ENCODE data around the gene FAM114A1.
"Not testable (repeated sequence)": the region's sequence is repeated elsewhere in the genome, so short reads cannot be mapped to it uniquely, and the experiment has no call there.

Gene FAM114A1

GRCh38 chr4:38904090-38904666 lies 36.6 kb downstream of the FAM114A1 start:
- DNase-seq (ENCODE audit: low read depth, low spot score) = no peak

GRCh38 chr4:38904682-38905081 lies 37.1 kb downstream of the FAM114A1 start:
- no peak for DNase-seq (ENCODE audit: low read depth, low spot score)

- no peak for DNase-seq (ENCODE audit: low read depth, low spot score)
Observed at GRCh38 chr4:38905652-38906385, 38.2 kb downstream of the FAM114A1 start.

- DNase-seq (ENCODE audit: low read depth, low spot score) = no peak
Observed at GRCh38 chr4:38907696-38908270, 40.2 kb downstream of the FAM114A1 start.

- no peak for DNase-seq (ENCODE audit: low read depth, low spot score)
Observed at GRCh38 chr4:38909015-38909414, 41.4 kb downstream of the FAM114A1 start.

GRCh38 chr4:38911257-38911656 lies 43.7 kb downstream of the FAM114A1 start:
- no peak for DNase-seq (ENCODE audit: low read depth, low spot score)

- no peak for DNase-seq (ENCODE audit: low read depth, low spot score)
Observed at GRCh38 chr4:38914854-38915253, 47.2 kb downstream of the FAM114A1 start.

- DNase-seq (ENCODE audit: low read depth, low spot score) = not testable (repeated sequence)
Observed at GRCh38 chr4:38916267-38916666, 48.7 kb downstream of the FAM114A1 start.

GRCh38 chr4:38917481-38918025 lies 49.9 kb downstream of the FAM114A1 start:
- DNase-seq (ENCODE audit: low read depth, low spot score) = no peak

GRCh38 chr4:38919494-38919893 lies 51.9 kb downstream of the FAM114A1 start:
- no peak for DNase-seq (ENCODE audit: low read depth, low spot score)

- DNase-seq (ENCODE audit: low read depth, low spot score) = no peak
Observed at GRCh38 chr4:38920186-38920585, 52.6 kb downstream of the FAM114A1 start.

- DNase-seq (ENCODE audit: low read depth, low spot score) = no peak
Observed at GRCh38 chr4:38920677-38921076, 53.1 kb downstream of the FAM114A1 start.

- DNase-seq (ENCODE audit: low read depth, low spot score) = no peak
Observed at GRCh38 chr4:38921151-38921550, 53.5 kb downstream of the FAM114A1 start.

- DNase-seq (ENCODE audit: low read depth, low spot score) = no peak
Observed at GRCh38 chr4:38923746-38924145, 56.1 kb downstream of the FAM114A1 start.

GRCh38 chr4:38924353-38924752 lies 56.7 kb downstream of the FAM114A1 start:
- DNase-seq (ENCODE audit: low read depth, low spot score) = no peak

GRCh38 chr4:38925492-38926413 lies 58.1 kb downstream of the FAM114A1 start:
- no peak for DNase-seq (ENCODE audit: low read depth, low spot score)

- DNase-seq (ENCODE audit: low read depth, low spot score) = no peak
Observed at GRCh38 chr4:38926896-38927295, 59.3 kb downstream of the FAM114A1 start.

- DNase-seq (ENCODE audit: low read depth, low spot score) = no peak
Observed at GRCh38 chr4:38928568-38928967, 61.0 kb downstream of the FAM114A1 start.

- no peak for DNase-seq (ENCODE audit: low read depth, low spot score)
Observed at GRCh38 chr4:38928974-38929373, 61.4 kb downstream of the FAM114A1 start.

GRCh38 chr4:38930204-38930603 lies 62.6 kb downstream of the FAM114A1 start:
- DNase-seq (ENCODE audit: low read depth, low spot score) = no peak

GRCh38 chr4:38930707-38931106 lies 63.1 kb downstream of the FAM114A1 start:
- DNase-seq (ENCODE audit: low read depth, low spot score) = no peak

- no peak for DNase-seq (ENCODE audit: low read depth, low spot score)
Observed at GRCh38 chr4:38931125-38931524, 63.5 kb downstream of the FAM114A1 start.
